GM18507 (cell line): Measurements from ENCODE around the gene CNKSR2.
"Not testable (repeated sequence)": the region's sequence is repeated elsewhere in the genome, so short reads cannot be mapped to it uniquely, and the experiment has no call there.

ENCODE experiments used
- DNase-seq: peaks from one replicate; pipeline ENCODE4 v3.0.0; 2011; ENCODE audit warnings: low read depth; ENCODE audit not compliant: insufficient read length; ENCODE audit errors: extremely low spot score
- FAIRE-seq: peaks from 2 replicates; lab custom pipeline; 2011; peaks lifted over from hg19 to GRCh38; lab: Jason Lieb, UNC

CNKSR2 gene

DNA sequence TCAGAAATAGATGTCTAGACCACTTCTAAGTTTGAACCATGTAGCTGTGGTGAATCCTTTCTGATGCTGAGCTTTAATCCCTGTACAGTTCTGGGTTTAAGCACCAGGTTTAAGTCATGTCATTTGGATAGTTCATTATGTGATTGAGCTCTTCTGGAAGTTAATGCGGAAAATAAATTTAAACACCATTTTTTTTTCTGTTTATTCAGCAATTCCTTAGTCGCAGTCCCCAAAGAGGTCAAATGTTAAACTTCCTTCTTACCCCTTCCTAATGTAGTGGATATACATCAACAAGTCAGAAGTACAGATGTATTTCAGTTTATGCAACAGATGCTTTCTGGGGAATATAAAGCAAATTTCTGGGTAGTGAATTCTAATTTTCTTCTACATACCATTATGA, 52.9 kb downstream of the CNKSR2 start:
- DNase-seq: no peak
- FAIRE-seq: no peak

- DNase-seq (no peak), FAIRE-seq (no peak)
Observed at GRCh38 chrX:21437036-21437435, 62.8 kb downstream of the CNKSR2 start.

GRCh38 chrX:21438792-21439191, 64.6 kb downstream of the CNKSR2 start:
- FAIRE-seq (peak; percentile 64), DNase-seq (no peak)

GRCh38 chrX:21440911-21441310, 66.7 kb downstream of the CNKSR2 start:
- DNase-seq (no peak), FAIRE-seq (no peak)

DNA sequence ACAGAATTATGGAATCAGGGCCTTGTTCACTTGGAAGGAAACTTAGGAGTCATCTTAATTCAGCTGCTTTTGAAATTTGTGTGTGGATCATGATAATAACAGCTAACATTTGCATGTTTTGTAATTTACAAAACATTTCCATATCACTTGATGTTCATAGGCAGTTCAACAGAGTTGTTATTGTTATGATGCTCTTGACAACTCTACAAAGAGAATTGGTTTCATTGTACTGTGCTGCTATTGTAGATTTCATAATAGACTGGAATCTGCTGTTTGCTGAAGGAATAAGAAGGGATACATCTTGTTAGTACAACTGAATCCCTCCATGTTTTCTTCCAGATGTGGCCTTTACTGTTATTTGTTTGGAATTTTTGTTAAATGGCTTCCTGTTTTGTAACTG, 83.5 kb downstream of the CNKSR2 start:
- DNase-seq: no peak

GRCh38 chrX:21469071-21469470, 94.9 kb downstream of the CNKSR2 start:
- no peak for DNase-seq
- FAIRE-seq: no peak

More for the DNA sequence above, 83.5 kb downstream of the CNKSR2 start:
- FAIRE-seq: no peak

DNA sequence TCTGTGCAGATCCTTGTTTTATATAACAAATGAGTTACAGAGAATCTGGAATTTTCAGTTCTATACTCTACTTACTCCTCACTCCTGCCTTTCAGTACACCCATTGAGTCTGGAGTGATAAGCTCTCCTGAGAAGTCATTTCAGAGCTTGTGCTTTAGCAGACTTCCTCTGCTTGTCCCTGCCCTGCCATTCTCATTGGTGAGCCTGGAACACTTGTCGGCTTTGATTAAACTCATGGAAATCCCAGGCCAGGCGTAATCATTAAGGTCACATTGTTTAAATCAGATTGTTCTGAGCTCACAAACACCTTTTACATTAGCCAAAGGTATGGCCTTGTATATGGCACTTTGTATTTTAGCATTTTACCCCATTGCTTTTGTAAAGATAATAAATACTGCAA, 102.7 kb downstream of the CNKSR2 start:
- FAIRE-seq (no peak), DNase-seq (no peak)

- FAIRE-seq (peak; percentile 76), DNase-seq (no peak)
Observed at GRCh38 chrX:21479695-21480270, 105.6 kb downstream of the CNKSR2 start.

- no peak for DNase-seq
- no peak for FAIRE-seq
Observed at GRCh38 chrX:21481761-21482160, 107.5 kb downstream of the CNKSR2 start.

- FAIRE-seq, DNase-seq: not testable (repeated sequence)
Observed at GRCh38 chrX:21484051-21484450, 109.8 kb downstream of the CNKSR2 start.

- FAIRE-seq (no peak), DNase-seq (no peak)
Observed at GRCh38 chrX:21487832-21488231, 113.6 kb downstream of the CNKSR2 start.

- DNase-seq: no peak
- FAIRE-seq: no peak
Observed at GRCh38 chrX:21490341-21490740, 116.1 kb downstream of the CNKSR2 start.

DNA sequence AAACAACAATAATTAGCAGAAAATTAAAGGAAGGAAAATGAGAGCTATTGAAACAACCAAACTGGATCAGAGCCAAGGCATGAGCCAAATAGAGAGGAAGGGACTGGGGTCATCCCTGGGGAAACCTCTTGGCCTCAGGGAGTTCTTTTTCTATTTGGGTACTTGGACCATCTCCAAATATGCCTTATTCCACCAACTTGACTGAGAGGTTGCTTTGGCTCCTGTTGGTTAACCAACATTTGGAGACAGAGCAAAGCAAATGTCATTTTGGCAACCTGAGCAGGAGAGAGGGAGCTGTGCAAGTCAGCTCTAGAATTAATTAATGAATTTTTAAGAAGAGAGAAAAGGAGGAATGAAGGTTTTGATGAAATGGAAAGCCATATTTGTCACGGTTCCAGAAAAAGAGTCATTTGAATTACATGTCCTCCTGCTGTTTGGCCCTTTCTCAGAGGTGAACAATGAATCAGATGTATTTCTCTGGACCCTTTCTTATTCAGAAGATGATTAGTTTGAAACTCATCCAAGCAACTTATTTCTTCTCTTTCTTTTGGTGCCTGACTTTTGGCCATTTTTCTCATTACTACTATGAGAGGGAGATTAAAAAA, 119.1 kb downstream of the CNKSR2 start:
- no peak for FAIRE-seq
- no peak for DNase-seq

- DNase-seq (no peak), FAIRE-seq (peak; percentile 21)
Observed at GRCh38 chrX:21503593-21503992, 129.4 kb downstream of the CNKSR2 start.

DNA sequence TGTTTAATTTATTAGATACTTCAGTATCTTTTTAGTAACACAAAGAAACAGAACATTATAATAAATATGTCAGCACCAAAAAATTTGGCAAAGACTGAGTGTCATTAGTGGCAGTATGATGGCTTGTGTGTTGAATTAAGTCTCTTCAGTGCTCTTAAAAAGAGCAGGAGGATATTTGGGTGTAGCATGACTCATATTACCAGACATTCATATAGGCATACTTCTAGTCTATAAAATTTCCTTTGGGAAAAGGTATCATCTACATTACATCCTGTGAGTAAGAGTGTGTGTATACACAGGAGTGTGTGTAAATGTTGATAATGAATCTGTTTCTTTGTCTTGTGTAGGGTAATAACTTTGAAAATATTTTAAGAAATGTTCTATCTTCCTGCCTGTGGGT, 135.7 kb downstream of the CNKSR2 start:
- DNase-seq (no peak), FAIRE-seq (peak; percentile 42)

- FAIRE-seq (no peak), DNase-seq (no peak)
Observed at GRCh38 chrX:21524008-21524407, 149.8 kb downstream of the CNKSR2 start.

- FAIRE-seq (no peak), DNase-seq (no peak)
Observed at GRCh38 chrX:21528076-21528475, 153.9 kb downstream of the CNKSR2 start.

DNA sequence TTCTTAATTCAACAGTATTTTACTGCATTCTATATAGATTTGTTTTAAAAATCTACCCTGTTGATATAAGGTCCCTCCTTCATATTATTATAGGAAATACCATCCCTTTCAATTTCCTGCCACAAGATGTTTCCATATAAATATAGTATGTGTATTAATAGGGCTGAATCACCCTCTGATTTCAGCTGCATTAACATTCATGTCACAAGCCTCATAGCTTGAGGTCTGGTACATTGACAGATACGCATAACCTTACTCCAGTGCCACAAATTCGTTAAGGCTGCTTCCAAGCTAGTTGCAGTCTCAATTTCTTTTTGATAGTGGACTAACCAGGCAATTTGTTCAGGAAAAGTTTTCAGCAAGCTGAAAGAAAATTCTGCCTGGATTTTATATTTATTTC, 155.6 kb downstream of the CNKSR2 start:
- DNase-seq: no peak
- FAIRE-seq: no peak

DNA sequence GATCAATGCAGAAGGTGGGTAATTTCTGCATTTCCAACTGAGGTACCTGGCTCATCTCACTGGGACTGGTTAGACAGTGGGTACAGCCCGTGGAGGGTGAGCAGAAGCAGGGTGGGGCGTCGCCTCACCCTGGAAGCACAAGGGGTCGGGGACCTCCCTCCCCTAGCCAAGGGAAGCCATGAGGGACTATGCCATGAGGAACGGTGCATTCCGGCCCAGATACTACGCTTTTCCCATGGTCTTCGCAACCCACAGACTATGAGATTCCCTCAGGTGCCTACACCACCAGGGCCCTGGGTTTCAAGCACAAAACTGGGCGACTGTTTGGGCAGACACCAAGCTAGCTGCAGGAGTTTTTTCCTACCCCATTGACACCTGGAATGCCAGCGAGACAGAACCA, 170.4 kb downstream of the CNKSR2 start:
- FAIRE-seq, DNase-seq: not testable (repeated sequence)

GRCh38 chrX:21559417-21559816, 185.2 kb downstream of the CNKSR2 start:
- DNase-seq: no peak
- no peak for FAIRE-seq

- peak; percentile 38 for FAIRE-seq
Observed at GRCh38 chrX:21565025-21565424, 190.8 kb downstream of the CNKSR2 start.

GRCh38 chrX:21574793-21575192, 200.6 kb downstream of the CNKSR2 start:
- DNase-seq (no peak), FAIRE-seq (no peak)

More at GRCh38 chrX:21565025-21565424, 190.8 kb downstream of the CNKSR2 start:
- DNase-seq: no peak
